HG02970 (cell line): ENCODE results near the gene CISD3.
A peak's percentile ranks its signal among the peaks of the same experiment; 100 is the strongest.

Experiments
- ATAC-seq: cut with Tn5 transposase; IDR thresholded peaks from one replicate; pipeline ENCODE4 v1.9.1; 2021; ENCODE audit warnings: mild to moderate bottlenecking, moderate library complexity, moderate number of reproducible peaks; ENCODE audit not compliant: unreplicated experiment, low FRiP score

Gene CISD3

DNA sequence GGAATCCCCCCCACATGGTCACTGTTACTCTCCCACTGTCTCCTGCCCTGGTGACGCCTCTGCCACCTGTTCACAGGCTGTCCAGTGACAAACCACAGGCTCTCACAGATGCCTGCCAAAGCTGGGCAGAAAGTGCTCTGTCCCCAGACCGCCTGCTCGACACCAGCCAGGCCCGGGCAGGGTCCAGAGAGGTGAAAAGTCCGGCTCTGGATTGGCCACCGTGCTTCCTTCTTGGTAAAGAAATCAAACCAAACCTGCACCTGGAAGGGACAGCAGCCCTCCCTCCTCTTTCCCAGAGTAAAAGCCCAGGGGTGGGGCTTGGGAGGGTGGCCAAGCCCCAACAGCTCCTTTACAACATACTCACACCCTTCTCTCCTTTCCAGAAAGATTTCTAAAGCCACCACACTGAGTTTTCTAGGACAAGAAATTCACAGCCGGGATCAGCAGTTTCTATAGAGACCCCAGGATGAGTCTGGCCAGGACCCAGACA lies 11.8 kb downstream of the CISD3 start:
- ATAC-seq, result no peak

DNA sequence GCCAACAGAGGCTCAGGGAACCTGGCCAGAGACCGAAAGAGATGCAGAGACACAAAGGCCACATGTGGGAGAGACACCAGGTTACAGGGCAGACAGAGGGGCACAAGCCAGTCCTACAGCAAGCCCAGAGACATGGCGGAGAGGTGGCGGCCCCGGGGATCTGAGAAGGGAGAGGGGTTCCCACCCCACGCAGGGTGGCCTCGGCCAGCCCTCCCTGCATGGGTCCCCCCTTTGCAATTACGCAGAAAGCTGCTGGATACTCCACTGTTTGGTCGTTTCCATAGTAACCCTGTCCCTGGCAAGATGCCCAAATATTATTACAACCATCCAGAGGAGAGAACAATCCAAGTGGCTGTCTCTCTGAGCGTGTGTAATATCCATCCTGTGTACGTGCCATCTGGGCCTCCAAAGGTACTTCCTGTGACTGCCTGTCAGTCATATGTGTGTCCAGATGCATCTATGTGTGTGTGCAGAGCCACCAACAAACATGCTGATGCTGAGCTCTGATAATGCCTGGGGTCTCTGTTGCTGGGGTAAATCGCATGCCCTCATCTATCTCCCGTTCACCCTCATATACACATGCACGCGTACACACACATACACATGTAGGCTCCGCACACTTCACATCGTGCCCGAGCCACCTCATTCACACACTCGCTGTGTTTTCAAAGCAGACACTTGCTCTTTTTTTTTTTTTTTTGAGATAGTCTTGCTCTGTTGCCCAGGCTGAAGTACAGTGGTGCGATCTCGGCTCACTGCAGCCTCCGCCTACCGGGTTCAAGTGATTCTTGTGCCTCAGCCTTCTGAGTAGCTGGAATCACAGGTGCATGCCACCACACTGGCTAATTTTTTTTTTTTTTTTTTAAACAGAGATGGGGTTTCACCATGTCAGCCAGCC lies 12.5 kb downstream of the CISD3 start:
- ATAC-seq, result no peak

DNA sequence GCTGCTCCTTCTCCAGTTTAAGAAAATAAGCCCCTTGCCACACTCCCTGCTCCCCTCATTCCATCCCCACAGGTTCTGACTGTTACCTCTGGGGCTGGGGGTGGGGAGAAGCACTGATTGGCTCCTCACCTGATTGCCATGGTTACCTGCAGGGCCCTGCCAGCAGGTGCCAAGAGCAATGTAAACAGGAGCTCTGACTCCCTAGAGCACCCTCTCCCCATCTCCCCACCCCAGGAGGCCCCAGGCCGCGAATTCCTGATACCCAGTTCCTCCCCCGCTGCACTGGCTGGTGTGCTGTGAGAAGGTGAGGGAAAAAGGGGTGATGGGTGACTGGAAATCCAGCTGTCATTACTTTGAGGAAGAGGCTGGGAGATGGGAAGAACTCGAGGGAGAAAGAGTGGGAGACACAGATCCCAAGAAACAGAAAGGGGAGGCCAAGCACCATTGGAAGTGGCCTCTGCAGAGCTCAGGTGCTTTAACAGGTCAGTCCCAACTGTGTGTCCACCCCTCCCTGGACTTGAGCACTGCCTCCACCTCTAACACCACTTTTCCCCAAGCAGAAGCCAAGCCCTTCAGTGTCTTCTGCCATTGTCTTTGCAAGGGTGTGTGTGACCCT lies 13.5 kb downstream of the CISD3 start:
- ATAC-seq, result no peak

DNA sequence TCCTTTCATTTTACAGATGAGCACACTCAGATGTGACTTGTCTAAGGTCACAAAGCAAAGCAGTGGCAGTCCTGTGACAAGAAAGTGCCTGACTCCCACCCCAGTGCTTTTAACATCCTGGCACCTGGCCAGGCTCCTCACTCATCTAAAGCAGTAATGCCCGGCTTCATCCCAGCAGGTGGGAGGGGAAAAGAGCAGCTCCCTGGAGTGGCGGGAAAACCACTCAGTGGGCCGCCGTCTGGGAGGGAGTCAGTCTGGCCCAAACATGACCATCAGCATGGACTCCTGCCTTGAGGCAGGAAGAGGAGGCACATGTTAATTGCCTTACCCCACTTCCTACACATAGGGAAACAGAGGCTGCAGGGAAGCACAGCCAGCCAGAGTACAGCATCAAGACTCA lies 15.4 kb downstream of the CISD3 start:
- ATAC-seq, result no peak

DNA sequence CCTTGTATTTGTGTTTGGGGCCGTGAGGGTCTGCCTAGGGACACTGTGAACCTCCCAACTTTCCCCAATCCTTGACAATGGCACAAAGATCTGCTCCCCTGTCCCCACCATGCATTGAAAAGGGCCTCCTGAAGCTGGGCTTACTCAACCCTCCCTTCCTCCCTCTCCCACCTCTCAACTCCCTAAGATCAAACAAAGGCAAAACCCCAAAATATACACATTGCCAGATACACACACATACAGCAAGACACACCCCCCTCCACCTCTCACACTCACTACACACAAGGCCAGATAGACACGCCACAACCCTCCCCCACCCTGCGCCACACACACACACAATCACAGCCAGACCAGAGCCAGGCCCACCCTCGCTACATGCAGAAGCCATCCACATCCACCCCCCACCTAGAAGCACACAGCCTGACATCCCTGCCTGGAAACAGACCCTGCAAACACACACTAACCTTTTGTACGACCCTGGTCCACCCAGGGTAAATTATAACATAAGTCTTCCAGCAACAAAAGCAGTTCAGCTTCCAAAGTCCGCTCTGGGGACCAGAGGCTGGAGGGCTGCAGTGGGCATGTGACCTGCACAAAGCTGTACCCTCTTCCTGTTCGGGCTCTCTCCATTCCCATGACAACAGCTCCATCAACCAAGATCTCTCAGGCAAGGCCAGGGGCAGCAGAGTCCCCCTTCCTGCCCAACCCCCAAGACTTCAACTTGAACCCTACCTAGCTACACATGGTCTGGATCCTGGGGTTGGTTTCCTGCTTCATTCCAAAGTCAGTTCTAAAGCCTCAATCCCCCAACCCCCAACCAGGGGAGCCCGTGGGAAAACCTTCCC lies 16.1 kb downstream of the CISD3 start:
- ATAC-seq, result no peak

DNA sequence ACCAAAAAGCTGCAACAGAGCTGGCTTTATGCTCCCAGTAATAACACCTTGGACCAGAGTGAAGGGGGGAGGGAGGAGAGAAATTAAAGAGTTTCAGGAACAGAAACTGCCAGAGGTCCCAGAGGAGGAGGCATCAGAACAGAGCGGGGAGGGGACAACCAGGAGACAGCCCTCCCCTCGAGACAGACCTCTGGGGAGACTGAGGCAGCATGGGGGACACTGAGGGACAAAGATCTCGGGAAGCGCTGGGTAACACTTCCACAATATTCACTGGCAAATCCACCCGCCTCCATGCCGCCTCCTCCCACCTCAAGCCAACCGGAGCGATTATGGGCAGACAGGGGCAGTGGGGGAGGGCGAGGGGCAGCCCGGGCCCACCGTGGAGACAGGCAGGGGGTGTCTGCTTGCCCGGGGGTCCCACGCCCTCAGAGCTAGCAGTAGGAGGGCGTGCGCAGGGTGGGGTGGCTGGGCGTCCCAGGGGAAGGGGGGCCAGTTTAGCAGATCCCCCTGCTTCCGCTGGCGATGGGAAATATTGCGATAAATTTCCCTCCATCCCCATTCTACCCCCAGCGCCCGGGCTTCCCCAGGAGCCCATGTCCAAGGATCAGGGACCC lies 16.8 kb downstream of the CISD3 start:
- ATAC-seq, result no peak

DNA sequence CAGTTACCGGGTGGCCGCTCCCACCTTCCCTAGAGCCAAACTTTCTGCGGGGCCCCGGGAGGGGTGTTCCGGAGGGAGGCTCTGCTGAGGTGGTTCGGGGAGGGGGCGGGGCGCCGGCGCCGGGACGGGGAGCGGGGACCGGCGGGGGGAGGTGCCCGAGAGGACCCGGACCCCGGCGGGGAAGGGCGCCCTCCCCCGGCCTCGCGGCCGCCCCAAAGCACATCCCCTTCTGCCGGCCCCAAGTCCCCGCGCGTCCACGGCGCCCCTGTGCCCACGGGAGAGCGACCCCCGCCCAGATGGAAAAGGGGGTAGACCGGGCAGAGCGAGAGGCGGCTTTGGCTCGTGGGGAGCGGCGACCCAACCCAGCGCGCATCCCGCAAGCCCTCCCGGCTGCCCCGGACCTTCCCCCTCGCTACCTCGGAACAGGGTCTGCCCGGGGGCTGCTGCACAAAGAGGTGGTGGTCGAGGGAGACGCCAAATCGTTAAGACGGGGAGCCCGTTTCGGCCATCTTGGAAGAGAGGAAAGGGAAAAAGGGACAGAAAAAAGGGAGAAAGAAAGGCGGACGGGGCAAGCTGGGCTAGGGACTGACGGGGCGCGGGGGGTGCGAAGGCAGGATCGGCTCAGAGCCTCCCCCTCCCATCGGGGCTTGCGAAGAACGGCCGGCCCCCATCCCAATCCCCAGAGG lies 17.5 kb downstream of the CISD3 start:
- no peak for ATAC-seq

DNA sequence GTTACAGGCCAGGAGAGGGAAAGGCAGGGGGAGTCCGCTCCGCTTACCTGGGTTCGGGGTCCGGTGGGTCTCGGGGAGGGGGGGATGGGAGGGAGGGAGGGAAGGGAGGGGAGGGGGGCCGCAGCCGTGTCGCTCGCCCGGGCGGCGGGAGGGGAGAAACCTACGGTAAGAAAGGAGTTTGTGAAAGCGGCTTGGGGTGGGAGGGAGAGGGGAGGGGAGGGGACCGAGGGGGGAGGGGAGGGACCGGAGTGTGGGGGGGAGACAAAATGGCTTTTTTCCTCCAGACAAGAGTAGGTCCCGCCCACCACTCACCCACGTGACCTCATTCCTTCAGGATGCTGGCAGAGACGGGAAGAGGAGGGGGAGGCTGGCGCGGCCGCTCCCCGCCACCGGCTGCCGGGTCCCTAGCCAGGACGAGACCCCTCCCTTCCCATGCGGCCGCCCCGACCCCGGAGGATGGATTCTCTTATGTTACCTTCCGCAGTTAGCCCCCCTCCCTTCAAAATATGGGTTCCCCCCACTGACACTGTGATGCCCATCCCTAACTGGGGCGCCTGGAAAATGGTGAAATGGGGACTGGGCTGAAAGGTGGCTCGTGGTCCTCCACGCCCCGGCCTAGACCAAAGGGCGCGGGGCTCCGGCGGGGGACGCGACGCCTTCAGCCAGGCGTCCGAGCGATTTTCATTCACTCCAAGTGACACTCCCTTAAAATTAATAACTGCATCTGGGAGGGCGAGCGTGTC lies 18.2 kb downstream of the CISD3 start, which contains the start of gene PCGF2:
Gene PCGF2, minus strand, starts transcription at position 188 of the 743 bp plus-strand sequence. CDS start 7,934 bp downstream, outside the sequence.
- no peak for ATAC-seq

DNA sequence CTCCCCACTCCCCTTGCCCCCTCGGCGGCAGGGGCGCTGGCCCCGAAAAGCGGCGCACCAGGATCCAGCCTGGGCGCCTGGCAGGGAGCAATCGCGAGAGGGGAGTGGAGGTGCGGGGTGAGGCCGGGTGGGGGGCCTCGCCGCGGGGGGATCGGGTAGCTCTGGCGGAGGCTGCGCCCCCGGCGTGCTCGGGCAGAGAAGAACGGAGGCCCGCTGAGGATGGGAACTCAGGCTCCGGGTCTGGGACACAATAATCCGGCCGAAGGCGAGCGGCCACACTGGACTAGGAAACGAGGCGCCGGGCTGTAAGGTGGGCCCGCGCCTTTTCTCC lies 18.7 kb downstream of the CISD3 start:
- ATAC-seq, result no peak

DNA sequence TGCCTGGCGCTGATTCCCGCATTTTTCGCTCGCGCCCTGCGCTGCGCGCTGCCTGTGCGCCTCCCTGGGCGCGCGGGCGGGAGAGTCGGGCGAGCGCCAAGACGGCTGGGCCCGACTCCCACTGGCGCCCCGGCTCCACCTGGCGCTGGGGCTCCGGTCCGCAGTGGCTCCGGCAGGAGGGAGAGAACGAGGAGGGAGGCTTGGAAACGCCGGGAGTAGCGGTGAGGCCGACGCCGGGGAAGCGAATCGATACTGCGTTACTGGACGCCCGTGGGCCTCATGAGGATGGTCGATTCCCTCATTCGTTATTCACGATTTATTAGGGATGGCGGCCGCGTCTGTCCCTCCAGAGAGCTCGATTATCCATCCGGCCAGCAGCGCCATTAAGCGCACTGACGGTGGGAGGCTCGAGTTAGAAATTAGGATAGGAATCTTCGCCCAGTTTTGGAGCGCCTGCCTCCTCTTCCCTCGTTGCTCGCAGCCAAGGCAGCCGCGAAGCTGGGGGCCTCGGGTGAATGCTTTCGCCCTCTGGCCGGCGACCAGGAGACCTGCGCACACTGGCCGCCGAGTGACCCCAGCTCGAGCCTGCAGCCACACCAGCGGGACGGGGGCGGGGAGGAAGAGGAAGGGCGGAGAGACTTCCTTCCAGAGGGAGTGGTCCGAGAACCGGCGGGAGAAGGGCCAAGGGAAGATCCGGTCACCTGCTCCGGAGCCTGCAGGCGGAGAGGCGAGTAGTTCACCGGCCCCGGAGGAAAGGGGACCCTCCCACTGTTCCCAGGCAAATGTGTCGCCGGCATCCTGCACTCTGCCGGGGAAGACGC lies 19.3 kb downstream of the CISD3 start:
- ATAC-seq, result no peak

DNA sequence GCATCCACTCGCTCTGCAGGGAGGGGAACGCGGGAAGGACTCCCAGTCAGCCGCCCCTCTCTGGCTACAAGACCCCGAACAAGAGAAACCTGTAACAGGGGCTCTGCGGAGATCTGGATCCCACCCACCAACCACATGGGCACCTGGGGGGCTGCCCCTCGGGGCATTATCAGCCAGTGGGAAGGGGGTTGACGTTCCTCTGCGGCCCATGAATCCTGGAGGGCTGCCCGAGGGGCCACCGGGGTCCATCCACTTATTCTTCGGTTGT lies 19.8 kb downstream of the CISD3 start:
- no peak for ATAC-seq

DNA sequence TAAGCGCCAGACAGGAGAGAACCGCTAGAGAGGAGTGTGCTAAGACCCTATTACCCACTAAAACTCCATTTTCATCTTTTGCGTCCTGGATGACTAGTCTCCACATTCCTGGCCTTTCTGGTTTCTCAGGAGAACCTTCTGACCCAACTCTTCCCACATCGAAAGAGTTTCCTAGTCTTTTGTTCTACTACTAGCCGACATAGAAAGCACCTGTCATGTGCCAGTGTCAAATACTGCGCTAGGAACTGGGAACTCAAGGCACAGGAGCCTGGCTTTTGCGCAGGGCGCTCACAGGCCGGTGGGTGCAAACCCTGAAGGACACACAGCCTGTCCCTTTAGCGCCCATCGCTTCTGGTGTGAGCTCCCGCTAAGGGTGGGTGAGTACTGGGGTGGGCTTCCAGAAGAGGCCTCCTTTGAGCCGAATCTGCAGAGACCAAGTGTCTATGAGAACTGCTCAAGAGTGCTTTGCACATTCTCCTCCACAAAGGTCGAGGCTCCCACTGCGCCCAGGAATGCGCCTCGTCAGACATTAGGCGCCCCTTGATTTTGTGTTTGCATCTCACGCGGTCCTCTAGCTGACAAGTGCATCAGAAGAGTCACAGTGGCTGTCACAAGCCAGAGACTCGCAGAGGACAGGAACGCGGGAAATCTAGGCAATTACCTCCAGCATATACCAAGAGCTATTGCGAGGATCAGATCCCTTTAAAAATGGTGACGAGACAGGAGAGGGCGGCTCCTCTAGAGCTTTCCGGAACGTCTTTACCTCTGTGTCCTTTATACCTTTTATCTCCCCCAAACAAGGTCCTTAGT lies 20.4 kb downstream of the CISD3 start:
- no peak for ATAC-seq

DNA sequence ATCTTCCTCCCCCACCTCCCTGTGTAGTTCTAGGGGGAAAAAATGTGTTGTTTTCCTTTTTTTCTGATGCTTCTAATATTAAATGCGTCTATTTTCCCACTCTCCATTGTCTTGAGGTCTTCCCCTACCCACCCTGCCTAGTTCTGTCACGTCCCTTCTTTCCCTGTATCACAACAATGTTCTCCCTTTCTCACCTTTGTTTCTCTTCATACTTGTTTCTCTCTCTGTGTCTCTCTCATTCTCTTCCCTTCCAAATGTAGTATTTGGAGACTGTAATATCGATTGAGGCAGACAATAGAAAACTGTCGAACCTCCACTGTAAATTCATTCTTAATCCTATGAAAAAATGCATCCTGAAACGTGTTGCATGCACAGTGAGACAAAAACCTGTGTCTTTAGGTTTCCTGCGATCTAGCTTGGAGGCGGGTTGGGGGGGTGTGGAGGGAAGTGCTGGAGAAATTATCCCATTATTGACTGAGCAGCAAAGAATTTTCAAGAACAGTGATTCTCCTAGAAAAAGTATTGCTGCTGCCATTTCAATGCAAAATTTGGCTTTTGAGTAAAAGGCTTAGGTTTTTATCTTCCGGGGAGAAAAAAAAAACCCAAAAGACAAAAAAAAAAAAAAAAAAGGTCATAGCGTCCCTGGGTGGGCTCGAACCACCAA lies 21.1 kb downstream of the CISD3 start:
- no peak for ATAC-seq

DNA sequence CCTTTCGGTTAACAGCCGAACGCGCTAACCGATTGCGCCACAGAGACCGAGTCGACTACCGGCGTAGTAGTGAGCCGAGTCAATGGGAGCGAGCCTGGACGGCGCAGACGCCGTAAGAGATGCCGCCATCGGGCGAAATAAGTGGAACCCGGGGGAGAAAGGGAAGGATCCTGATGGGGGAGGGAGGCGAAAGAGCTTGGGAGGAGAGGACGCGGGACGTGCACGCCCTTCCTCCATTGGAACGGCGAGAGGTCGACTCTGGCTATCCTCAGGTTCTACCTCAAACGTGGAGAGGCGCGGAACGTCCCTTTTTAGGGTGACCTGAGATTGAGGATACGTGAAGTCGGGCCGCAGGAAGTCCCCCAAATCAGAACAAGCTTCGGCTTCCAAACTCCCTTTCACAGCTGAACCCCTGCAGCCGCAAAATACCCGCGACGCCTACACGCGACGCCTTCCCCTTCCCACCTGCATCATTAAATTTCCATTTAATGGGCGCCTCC lies 21.7 kb downstream of the CISD3 start:
- peak; percentile 31 for ATAC-seq

DNA sequence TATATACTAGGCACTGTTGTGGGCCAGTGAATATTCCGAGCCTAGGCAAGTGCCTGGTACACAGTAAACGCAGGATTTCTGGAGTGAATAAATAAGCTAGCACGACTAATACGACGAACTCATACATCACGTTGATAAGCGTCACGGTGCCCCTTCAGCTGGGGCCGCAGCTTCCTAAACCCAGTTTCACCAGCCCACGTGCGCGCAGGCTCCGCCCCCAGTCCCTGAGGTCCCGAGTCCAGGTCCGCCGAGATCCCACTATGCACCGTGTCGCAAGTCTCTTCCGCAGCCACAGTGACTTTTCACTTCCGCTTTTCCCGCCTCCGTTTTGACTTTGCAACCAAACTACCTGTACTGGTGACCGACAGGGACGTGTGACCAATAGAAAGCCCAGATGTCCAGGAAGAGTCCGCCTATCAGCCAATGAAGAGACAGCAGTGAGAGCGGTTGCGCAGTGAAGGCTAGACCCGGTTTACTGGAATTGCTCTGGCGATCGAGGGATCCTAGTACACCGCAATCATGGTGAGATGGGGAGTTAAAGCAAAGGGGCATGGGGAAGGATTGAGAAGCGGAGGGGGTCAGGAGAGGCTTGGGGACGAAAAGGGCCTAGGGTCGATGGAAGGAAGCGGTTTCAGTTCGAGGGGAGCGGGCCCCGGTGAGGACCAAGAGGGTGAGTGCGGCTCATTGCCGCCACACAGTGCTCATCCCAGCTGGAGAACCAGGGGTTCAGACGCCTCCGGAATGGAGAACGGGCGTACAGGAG lies 22.3 kb downstream of the CISD3 start, which contains the start of gene PSMB3:
Gene PSMB3, plus strand, starts transcription at position 434 of the 763 bp plus-strand sequence. Its CDS starts 86 bp downstream, at position 520.
- peak; percentile 81 for ATAC-seq

DNA sequence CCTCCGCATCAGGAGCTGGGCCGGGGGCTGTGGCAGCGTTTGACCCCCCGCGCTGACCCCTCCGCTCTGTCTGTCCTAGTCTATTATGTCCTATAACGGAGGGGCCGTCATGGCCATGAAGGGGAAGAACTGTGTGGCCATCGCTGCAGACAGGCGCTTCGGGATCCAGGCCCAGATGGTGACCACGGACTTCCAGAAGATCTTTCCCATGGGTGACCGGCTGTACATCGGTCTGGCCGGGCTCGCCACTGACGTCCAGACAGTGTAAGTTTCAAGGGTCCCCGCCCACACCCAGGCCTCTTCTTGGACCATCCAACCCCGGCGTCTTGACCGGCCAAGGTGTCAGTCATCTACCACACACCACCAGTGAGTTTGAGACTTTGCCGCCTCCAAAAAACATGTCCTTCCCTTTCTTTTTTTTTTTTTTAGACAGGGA lies 22.9 kb downstream of the CISD3 start:
- no peak for ATAC-seq
